GM18511 (cell line): Measurements from ENCODE around the gene GNAS-AS1.

Experiments
- ATAC-seq: cut with Tn5 transposase; IDR thresholded peaks from one replicate; pipeline ENCODE4 v1.9.1; 2021; ENCODE audit warnings: mild to moderate bottlenecking, moderate library complexity; ENCODE audit not compliant: unreplicated experiment

Gene GNAS-AS1

GRCh38 chr20:58811334-58811733 lies 39.4 kb downstream of the GNAS-AS1 start:
- ATAC-seq: no peak

- no peak for ATAC-seq
Observed at GRCh38 chr20:58810879-58811250, 39.8 kb downstream of the GNAS-AS1 start.

- ATAC-seq: no peak
Observed at GRCh38 chr20:58810116-58810878, 40.4 kb downstream of the GNAS-AS1 start.

- ATAC-seq: no peak
Observed at GRCh38 chr20:58808271-58809046, 42.2 kb downstream of the GNAS-AS1 start.

- no peak for ATAC-seq
Observed at GRCh38 chr20:58807801-58808200, 42.9 kb downstream of the GNAS-AS1 start.

GRCh38 chr20:58803533-58803932 lies 47.2 kb downstream of the GNAS-AS1 start:
- ATAC-seq: no peak

GRCh38 chr20:58802061-58802460 lies 48.6 kb downstream of the GNAS-AS1 start:
- ATAC-seq: no peak

- ATAC-seq: no peak
Observed at GRCh38 chr20:58800134-58800871, 50.4 kb downstream of the GNAS-AS1 start.

GRCh38 chr20:58797371-58798338 lies 53.0 kb downstream of the GNAS-AS1 start:
- ATAC-seq: no peak

- ATAC-seq: no peak
Observed at GRCh38 chr20:58795923-58796245, 54.8 kb downstream of the GNAS-AS1 start.

- ATAC-seq: no peak
Observed at GRCh38 chr20:58795181-58795922, 55.4 kb downstream of the GNAS-AS1 start.

- no peak for ATAC-seq
Observed at GRCh38 chr20:58794510-58795180, 56.1 kb downstream of the GNAS-AS1 start.

- no peak for ATAC-seq
Observed at GRCh38 chr20:58793512-58794420, 56.9 kb downstream of the GNAS-AS1 start.

GRCh38 chr20:58792426-58792825 lies 58.3 kb downstream of the GNAS-AS1 start:
- ATAC-seq: no peak

- no peak for ATAC-seq
Observed at GRCh38 chr20:58791286-58791685, 59.4 kb downstream of the GNAS-AS1 start.

GRCh38 chr20:58790454-58790853 lies 60.2 kb downstream of the GNAS-AS1 start:
- no peak for ATAC-seq

GRCh38 chr20:58788896-58789544 lies 61.7 kb downstream of the GNAS-AS1 start:
- ATAC-seq: no peak
